IPS-20b (cell line): ENCODE data around the gene DSG3.

ENCODE experiments used
- H3K27ac ChIP-seq: one replicate; pipeline ENCODE4 v1.5.1; 2013; ENCODE audit warnings: low read length
- H3K27me3 ChIP-seq: 2 replicates; pipeline ENCODE4 v1.6.1; 2013; ENCODE audit warnings: mild to moderate bottlenecking, low read length, inconsistent platforms; ENCODE audit not compliant: insufficient read depth
- H3K36me3 ChIP-seq: 2 replicates; pipeline ENCODE4 v1.6.1; 2013; ENCODE audit warnings: low read depth, mild to moderate bottlenecking, inconsistent platforms, low read length, moderate library complexity; ENCODE audit not compliant: insufficient read depth
- H3K4me1 ChIP-seq: 2 replicates; pipeline ENCODE4 v1.6.1; 2013; ENCODE audit warnings: mild to moderate bottlenecking, control low read depth, inconsistent platforms, low read length, moderate library complexity; ENCODE audit not compliant: insufficient read depth
- H3K4me3 ChIP-seq: 2 replicates; pipeline ENCODE4 v1.5.1; 2013; ENCODE audit warnings: mild to moderate bottlenecking, low read length, inconsistent platforms
- H3K9ac ChIP-seq: 2 replicates; pipeline ENCODE4 v1.6.1; 2013; ENCODE audit warnings: low read depth, mild to moderate bottlenecking, inconsistent platforms, low read length, moderate library complexity
- H3K9me3 ChIP-seq: 2 replicates; pipeline ENCODE4 v1.6.1; 2013; ENCODE audit warnings: mild to moderate bottlenecking, low read depth, low read length, inconsistent platforms; ENCODE audit not compliant: insufficient read depth

DSG3 gene, protein sequence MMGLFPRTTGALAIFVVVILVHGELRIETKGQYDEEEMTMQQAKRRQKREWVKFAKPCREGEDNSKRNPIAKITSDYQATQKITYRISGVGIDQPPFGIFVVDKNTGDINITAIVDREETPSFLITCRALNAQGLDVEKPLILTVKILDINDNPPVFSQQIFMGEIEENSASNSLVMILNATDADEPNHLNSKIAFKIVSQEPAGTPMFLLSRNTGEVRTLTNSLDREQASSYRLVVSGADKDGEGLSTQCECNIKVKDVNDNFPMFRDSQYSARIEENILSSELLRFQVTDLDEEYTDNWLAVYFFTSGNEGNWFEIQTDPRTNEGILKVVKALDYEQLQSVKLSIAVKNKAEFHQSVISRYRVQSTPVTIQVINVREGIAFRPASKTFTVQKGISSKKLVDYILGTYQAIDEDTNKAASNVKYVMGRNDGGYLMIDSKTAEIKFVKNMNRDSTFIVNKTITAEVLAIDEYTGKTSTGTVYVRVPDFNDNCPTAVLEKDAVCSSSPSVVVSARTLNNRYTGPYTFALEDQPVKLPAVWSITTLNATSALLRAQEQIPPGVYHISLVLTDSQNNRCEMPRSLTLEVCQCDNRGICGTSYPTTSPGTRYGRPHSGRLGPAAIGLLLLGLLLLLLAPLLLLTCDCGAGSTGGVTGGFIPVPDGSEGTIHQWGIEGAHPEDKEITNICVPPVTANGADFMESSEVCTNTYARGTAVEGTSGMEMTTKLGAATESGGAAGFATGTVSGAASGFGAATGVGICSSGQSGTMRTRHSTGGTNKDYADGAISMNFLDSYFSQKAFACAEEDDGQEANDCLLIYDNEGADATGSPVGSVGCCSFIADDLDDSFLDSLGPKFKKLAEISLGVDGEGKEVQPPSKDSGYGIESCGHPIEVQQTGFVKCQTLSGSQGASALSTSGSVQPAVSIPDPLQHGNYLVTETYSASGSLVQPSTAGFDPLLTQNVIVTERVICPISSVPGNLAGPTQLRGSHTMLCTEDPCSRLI

GRCh38 chr18:31447530-31448191 lies at the start of gene DSG3:
Gene DSG3 (plus strand): TSS chr18:31447741. CDS start chr18:31447878, 137 bp downstream.
- H3K27ac ChIP-seq, result no peak within 1 kb of the TSS

GRCh38 chr18:31398191-31398590 lies 49.4 kb upstream of the DSG3 start:
- Histone ChIP-seq H3K9ac (no peak overlapping the region), H3K36me3 (no peaks in the 10 kb centered on the region), H3K9me3 (no peaks in the 10 kb centered on the region), H3K27ac (no peak overlapping the region), H3K4me3 (no peak overlapping the region), H3K27me3 (no peaks in the 10 kb centered on the region), H3K4me1 (no peaks in the 10 kb centered on the region)

More at GRCh38 chr18:31447530-31448191, at the start of gene DSG3:
- Histone ChIP-seq H3K36me3 (no peaks in the 10 kb centered on the region), H3K4me3 (no peak within 1 kb of the TSS), H3K9me3 (no peaks in the 10 kb centered on the region), H3K9ac (no peak within 1 kb of the TSS), H3K4me1 (no peaks in the 10 kb centered on the region), H3K27me3 (no peaks in the 10 kb centered on the region)

- Histone ChIP-seq H3K9ac (no peak overlapping the region), H3K27ac (no peak overlapping the region), H3K9me3 (no peaks in the 10 kb centered on the region), H3K4me1 (no peaks in the 10 kb centered on the region), H3K4me3 (no peak overlapping the region), H3K36me3 (no peaks in the 10 kb centered on the region), H3K27me3 (no peaks in the 10 kb centered on the region)
Observed at GRCh38 chr18:31399306-31400032, 48.1 kb upstream of the DSG3 start.

DNA sequence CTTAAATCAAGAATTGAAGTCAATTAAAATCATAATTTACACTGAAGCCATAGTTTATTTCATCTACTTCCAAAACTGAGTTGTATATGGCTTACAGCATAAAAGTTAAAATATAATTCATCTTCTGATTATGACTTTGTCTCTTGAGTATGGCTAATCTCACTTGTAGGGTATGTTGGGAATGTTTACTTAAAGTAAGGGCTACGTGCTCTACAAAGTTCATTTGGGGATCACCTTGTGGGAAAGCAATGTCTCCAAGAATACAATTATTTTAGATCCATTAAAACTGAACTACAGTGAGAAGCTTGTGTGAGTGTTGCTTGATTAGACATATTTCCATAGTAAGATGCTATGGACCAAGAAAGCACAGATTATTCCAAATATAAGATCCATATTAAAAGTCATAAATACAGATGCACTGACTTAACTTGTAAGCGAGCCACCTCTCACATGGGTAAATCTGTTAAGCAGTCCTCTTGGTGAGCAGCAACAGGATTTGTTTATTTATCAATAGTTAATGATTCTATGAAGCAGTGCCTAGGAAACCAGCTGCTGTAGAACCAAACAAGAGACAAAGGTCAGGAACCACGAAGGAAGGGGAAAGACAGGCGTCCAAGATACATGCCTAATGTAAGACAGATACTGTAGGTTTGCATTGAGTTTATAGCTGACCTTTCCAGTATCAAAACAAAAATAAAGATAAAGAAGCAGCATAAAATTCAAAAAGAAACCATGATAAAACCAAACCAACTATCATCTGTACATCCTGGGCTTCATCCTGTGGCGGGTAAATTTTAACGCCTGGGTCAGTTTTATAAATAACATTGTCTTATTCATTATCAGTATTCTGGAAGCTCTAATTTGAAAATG lies 46.1 kb upstream of the DSG3 start:
- no peak overlapping the region for H3K27ac ChIP-seq
- H3K27me3 ChIP-seq, result no peaks in the 10 kb centered on the region
- no peaks in the 10 kb centered on the region for H3K9me3 ChIP-seq
- no peak overlapping the region for H3K9ac ChIP-seq
- no peaks in the 10 kb centered on the region for H3K36me3 ChIP-seq
- no peaks in the 10 kb centered on the region for H3K4me1 ChIP-seq
- H3K4me3 ChIP-seq, result no peak overlapping the region

- no peak overlapping the region for H3K27ac ChIP-seq
- H3K9me3 ChIP-seq, result no peaks in the 10 kb centered on the region
- H3K36me3 ChIP-seq, result no peaks in the 10 kb centered on the region
- no peak overlapping the region for H3K4me3 ChIP-seq
- H3K4me1 ChIP-seq, result no peaks in the 10 kb centered on the region
- no peak overlapping the region for H3K9ac ChIP-seq
- no peaks in the 10 kb centered on the region for H3K27me3 ChIP-seq
Observed at GRCh38 chr18:31402026-31402373, 45.5 kb upstream of the DSG3 start.

GRCh38 chr18:31403409-31403808 lies 44.1 kb upstream of the DSG3 start:
- no peak overlapping the region for H3K4me3 ChIP-seq
- H3K27me3 ChIP-seq, result no peaks in the 10 kb centered on the region
- H3K4me1 ChIP-seq, result no peaks in the 10 kb centered on the region
- H3K9me3 ChIP-seq, result no peaks in the 10 kb centered on the region
- H3K27ac ChIP-seq, result no peak overlapping the region
- H3K9ac ChIP-seq, result no peak overlapping the region
- H3K36me3 ChIP-seq, result no peaks in the 10 kb centered on the region

DNA sequence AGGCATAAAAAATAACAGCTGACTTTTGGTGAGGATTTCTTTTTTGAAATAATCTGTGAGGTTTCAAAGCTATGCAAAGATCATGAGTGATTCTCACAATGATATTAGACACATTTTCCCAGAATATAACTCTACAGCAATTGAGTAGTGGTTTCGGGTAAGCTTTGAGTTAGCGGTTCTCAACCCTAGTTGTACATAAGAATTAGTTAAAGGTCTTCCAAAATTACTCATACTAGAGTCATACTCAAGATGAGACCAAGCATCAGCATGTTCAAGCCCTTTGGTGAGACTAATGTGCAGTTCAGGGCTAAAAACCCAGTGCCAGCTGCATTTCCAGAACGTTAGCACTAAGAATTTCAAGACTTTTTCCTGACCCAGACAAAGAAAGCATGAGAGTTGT lies 39.9 kb upstream of the DSG3 start:
- Histone ChIP-seq H3K4me3 (no peak overlapping the region), H3K9me3 (no peaks in the 10 kb centered on the region), H3K27me3 (no peaks in the 10 kb centered on the region), H3K4me1 (no peaks in the 10 kb centered on the region), H3K36me3 (no peaks in the 10 kb centered on the region), H3K9ac (no peak overlapping the region), H3K27ac (no peak overlapping the region)

DNA sequence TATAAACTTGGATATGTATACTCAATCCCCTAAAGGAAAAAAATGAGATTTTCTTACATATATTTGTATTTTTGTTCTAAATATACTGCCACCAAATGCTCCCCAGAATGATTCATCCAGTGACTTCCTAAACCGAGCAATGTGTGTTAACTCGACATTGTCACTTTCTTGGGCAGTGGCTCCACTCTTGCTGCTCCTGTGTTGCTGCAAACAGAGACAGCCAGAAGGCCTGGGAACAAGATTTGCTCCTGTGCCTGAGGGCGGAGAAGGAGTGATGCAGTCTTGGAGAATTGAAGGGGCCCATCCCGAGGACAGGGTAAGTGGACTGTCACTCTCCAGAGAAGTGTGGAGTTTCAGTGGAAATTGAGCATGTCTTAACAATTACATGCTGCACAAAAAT lies 38.3 kb upstream of the DSG3 start:
- Histone ChIP-seq H3K27ac (no peak overlapping the region), H3K36me3 (no peaks in the 10 kb centered on the region), H3K27me3 (no peaks in the 10 kb centered on the region)

GRCh38 chr18:31410716-31411483 lies 36.6 kb upstream of the DSG3 start:
- H3K27ac ChIP-seq, result no peak overlapping the region
- H3K4me1 ChIP-seq, result no peaks in the 10 kb centered on the region
- no peak overlapping the region for H3K4me3 ChIP-seq
- no peaks in the 10 kb centered on the region for H3K9me3 ChIP-seq
- no peak overlapping the region for H3K9ac ChIP-seq
- H3K36me3 ChIP-seq, result no peaks in the 10 kb centered on the region
- H3K27me3 ChIP-seq, result no peaks in the 10 kb centered on the region

More for the DNA sequence above, 38.3 kb upstream of the DSG3 start:
- Histone ChIP-seq H3K9ac (no peak overlapping the region), H3K4me3 (no peak overlapping the region), H3K4me1 (no peaks in the 10 kb centered on the region), H3K9me3 (no peaks in the 10 kb centered on the region)

DNA sequence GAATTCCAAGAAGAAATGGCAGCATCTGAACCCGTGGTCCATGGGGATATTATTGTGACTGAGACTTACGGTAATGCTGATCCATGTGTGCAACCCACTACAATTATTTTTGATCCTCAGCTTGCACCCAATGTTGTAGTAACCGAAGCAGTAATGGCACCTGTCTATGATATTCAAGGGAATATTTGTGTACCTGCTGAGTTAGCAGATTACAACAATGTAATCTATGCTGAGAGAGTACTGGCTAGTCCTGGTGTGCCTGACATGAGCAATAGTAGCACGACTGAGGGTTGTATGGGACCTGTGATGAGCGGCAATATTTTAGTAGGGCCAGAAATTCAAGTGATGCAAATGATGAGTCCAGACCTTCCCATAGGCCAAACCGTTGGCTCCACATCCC lies 34.4 kb upstream of the DSG3 start:
- Histone ChIP-seq H3K36me3 (no peaks in the 10 kb centered on the region), H3K27ac (no peak overlapping the region), H3K27me3 (no peaks in the 10 kb centered on the region), H3K4me1 (no peaks in the 10 kb centered on the region), H3K9ac (no peak overlapping the region), H3K4me3 (no peak overlapping the region), H3K9me3 (no peaks in the 10 kb centered on the region)
